ENCODE results near the gene ACOT13.

DNA sequence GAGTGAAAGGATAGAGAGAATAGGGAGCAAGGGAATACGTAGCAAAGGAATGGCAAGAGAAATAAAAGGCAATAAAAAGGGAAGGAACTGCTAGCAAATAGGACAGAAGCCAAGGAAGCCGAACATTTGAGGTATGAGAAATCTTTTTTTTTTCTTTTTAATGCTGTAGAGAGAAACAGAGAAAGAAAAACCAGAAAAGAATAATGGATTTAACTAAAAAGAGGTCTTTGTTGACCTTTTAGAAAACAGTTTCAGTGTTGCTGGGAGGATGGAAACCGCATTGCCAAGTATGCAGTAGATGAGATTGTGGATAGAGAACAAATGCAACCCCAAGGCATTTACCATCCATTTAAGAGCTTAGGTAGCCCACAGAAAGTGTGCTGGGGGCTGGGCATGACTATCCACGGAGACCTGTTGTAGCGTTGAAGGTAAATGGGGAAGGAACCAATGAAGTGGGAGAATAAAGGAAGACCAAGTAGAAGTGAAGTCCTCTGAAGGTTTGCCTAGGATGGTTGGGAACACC is 75.4 kb downstream of the ACOT13 start:
- TF ChIP-seq, protein P1, sequence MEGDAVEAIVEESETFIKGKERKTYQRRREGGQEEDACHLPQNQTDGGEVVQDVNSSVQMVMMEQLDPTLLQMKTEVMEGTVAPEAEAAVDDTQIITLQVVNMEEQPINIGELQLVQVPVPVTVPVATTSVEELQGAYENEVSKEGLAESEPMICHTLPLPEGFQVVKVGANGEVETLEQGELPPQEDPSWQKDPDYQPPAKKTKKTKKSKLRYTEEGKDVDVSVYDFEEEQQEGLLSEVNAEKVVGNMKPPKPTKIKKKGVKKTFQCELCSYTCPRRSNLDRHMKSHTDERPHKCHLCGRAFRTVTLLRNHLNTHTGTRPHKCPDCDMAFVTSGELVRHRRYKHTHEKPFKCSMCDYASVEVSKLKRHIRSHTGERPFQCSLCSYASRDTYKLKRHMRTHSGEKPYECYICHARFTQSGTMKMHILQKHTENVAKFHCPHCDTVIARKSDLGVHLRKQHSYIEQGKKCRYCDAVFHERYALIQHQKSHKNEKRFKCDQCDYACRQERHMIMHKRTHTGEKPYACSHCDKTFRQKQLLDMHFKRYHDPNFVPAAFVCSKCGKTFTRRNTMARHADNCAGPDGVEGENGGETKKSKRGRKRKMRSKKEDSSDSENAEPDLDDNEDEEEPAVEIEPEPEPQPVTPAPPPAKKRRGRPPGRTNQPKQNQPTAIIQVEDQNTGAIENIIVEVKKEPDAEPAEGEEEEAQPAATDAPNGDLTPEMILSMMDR (IDR thresholded peaks at IDR 0.05; ENCODE audit: low read depth, low read length, poor library complexity, severe bottlenecking), result no peak
- TF ChIP-seq EZH2phosphoT487 (IDR thresholded peaks at IDR 0.05; ENCODE audit: borderline replicate concordance, low read length), result no peak
